ENCODE results near the gene RAB5IF. TPM values are rescaled to one million over a fixed set of nuclear protein-coding genes. Genes with fewer than 3 reads are reported as not detected.

Gene RAB5IF
- total and polyA plus RNA-seq, 10 of the 15 experiments (the other 5 are each of a cell fraction or from before 2014, with no cell fraction given): 19.4 to 246 (median 92.0) TPM

DNA sequence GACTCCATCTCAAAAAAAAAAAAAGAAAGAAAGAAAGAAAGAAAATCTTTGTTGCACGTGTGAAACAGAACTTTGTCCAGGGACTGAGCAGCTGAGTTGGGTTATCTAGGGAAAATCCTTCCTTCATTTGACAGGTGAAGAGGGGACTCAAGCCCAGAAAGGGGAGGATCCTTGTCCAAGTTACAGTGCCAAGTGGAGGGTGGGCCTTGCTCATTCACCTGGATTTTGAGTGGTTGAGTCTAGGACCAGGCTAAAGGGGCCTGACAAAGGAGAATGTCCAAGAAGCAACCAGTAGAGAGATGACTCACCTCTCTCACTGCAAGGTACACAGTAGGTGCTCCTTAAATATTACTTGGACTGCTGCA lies 29.5 kb upstream of the RAB5IF start (continued):
- TF ChIP-seq, protein P1, sequence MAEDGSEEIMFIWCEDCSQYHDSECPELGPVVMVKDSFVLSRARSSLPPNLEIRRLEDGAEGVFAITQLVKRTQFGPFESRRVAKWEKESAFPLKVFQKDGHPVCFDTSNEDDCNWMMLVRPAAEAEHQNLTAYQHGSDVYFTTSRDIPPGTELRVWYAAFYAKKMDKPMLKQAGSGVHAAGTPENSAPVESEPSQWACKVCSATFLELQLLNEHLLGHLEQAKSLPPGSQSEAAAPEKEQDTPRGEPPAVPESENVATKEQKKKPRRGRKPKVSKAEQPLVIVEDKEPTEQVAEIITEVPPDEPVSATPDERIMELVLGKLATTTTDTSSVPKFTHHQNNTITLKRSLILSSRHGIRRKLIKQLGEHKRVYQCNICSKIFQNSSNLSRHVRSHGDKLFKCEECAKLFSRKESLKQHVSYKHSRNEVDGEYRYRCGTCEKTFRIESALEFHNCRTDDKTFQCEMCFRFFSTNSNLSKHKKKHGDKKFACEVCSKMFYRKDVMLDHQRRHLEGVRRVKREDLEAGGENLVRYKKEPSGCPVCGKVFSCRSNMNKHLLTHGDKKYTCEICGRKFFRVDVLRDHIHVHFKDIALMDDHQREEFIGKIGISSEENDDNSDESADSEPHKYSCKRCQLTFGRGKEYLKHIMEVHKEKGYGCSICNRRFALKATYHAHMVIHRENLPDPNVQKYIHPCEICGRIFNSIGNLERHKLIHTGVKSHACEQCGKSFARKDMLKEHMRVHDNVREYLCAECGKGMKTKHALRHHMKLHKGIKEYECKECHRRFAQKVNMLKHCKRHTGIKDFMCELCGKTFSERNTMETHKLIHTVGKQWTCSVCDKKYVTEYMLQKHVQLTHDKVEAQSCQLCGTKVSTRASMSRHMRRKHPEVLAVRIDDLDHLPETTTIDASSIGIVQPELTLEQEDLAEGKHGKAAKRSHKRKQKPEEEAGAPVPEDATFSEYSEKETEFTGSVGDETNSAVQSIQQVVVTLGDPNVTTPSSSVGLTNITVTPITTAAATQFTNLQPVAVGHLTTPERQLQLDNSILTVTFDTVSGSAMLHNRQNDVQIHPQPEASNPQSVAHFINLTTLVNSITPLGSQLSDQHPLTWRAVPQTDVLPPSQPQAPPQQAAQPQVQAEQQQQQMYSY (CRISPR knock-in tag; IDR thresholded peaks at IDR 0.05): no peak
- no peak for TF ChIP-seq YY1 (IDR thresholded peaks at IDR 0.05; ENCODE audit: low read depth, low read length)
- no peak for TF ChIP-seq CEBPB (IDR thresholded peaks at IDR 0.05; ENCODE audit: borderline replicate concordance in 1 of 2, low read depth in 2 of 2, low read length in 2 of 2)
- TF ChIP-seq STAT1 (conservative IDR thresholded peaks at IDR 0.05): no peak
- TF ChIP-seq SP1 (IDR thresholded peaks at IDR 0.05; ENCODE audit: low read depth, low read length): no peak
- TF ChIP-seq BACH1 (IDR thresholded peaks at IDR 0.05; ENCODE audit: borderline replicate concordance): no peak
- no peak for TF ChIP-seq POLR2AphosphoS2 (IDR thresholded peaks at IDR 0.05; ENCODE audit: low read depth, low read length)
- no peak for TF ChIP-seq BCL11A (IDR thresholded peaks at IDR 0.05; ENCODE audit: low read depth, low read length)
- TF ChIP-seq MTA2 (IDR thresholded peaks at IDR 0.05; ENCODE audit: low read depth): no peak

All from GM12878 (cell line).